Stimulated activated CD8-positive, alpha-beta memory T cell treated with anti-CD3 and anti-CD28 coated beads, Interleukin-7, amount 100 ng/mL, for 1 hour (primary cell): ENCODE measurements around the gene C2CD4D.
"Not testable (repeated sequence)": the region's sequence is repeated elsewhere in the genome, so short reads cannot be mapped to it uniquely, and the experiment has no call there.

Experiments
- DNase-seq, 2 donors: peaks; one replicate each; pipeline ENCODE4 v3.0.0-alpha.2; 2020; ENCODE audit warnings: low read depth in 2 of 2

Gene C2CD4D

DNA sequence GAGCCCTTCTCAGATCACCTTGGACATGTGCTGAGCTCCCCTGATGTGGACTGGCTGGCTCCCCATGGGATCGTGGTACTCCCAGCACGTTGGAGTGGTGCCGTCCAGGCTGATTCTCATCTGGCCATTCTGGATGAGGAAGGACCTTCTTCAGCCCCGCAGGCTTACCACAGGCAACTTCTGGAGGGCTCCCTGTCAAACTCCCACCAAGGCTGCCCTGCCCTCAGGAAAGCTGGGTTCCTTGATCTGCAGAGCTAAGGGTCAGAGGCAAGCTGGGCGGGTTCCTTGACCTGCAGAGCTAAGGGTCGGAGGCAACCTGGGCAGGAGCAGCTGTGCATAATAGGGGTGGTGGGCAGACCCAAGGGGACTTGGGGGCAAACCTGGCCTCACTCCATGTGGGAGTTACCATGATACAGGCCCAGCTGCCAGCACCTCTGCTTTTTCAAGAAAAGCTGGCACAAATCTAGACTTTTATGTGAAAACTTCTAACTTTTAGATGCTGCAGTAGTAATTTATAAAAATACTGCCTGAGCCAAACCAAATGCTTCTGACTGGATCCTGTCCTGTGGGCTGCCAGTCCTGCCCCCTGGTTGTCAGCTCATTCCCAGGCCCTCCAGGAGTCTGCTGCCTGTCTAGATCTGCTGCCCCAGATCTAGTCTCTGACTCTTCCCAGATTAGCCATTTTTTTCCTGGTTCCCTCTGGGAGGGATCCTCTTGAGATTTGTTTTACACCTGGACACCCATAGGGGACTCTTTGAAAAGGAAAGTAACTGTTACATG lies 19.5 kb upstream of the C2CD4D start:
- no peak for DNase-seq

GRCh38 chr1:151858030-151858746 lies 18.6 kb upstream of the C2CD4D start:
- DNase-seq = no peak

DNA sequence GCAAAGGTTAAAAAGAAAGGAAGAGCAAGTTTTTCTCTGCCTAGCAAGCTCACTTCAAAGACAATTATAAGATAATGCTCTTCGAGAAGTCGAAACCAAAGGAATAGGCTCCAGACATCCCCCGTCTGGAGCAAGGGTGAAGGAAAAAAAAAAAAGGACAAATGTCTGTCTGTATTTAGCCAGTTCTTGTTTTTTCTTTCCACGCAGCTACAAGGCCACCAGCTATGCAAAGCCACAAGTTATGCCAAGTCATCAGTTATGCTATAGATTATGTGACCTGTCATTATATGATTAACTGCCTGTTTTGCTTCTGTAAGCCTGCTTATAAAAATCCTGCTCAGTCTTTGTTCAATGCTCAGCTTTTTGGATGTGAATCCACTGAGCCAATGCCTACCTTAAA lies 16.3 kb upstream of the C2CD4D start:
- no peak for DNase-seq

- not testable (repeated sequence) for DNase-seq
Observed at GRCh38 chr1:151855516-151855915, 15.9 kb upstream of the C2CD4D start.

DNA sequence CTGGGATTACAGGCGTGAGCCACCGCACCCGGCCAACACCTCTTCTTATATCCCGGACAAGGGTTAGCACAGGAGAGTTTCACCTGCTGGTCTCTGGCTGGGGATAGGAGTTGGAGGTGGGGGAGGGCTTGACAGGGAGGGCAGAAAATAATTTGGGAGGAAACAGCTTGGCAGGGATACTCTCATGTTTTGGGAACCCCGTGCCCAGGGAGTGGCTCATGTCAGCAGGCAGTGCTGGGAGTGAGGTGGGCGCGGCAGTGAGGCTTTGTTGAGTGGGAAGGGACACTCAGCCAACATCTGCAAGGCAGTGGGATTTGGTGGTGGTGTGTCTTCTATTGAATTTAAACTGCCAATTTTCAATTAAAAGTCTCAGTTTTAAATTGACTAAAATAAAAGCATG lies 15.0 kb upstream of the C2CD4D start:
- DNase-seq = no peak

DNA sequence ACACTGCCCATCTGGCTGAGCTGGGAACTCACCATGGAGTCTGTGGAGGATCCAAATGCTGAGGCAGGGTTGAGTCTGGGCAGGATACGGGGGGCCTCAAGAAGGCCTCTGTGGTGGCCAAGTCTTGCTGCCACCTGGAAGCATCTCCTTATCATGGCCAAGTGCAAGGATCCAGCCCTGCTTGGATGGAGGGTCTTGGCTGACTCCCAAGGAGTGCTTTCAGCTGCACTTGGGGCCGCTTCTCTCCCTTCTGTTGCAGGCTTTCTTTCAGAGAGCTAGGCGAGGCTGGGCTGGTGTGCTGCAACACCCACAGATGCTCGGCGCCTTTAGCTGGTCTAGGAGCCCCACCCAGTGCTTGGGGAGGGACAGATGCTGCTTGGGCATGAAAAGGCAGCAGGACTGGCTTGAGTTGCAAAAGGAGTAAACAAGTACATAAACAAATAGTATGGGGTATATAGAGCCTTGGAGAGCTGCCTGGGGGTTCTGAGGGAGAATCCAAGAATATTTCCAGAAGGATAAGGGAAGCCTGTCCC lies 13.9 kb upstream of the C2CD4D start, which contains the start of gene THEM5:
Gene THEM5, minus strand, starts transcription at position 302 of the 533 bp plus-strand sequence. Its CDS starts 147 bp downstream, at position 155.
- DNase-seq = no peak

DNA sequence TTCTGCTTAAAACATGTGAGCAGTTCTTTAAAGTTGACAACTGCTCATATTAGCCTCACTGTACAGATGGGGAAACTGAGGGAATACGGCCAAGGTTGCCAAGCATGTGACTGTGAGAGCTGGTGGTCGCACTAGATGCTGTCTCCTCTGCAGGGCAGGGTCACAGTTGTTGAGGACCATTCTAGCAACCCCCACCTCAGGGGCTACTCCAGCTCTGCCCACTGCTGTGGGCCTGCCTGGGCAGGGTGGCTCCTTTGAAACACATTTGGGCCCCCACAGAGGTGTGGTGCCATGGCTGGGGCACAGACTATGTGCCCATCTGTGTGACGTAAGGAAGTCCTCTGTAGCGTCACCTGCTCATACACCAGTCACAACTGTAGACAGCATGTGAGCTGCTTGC lies 13.1 kb upstream of the C2CD4D start:
- no peak for DNase-seq

DNA sequence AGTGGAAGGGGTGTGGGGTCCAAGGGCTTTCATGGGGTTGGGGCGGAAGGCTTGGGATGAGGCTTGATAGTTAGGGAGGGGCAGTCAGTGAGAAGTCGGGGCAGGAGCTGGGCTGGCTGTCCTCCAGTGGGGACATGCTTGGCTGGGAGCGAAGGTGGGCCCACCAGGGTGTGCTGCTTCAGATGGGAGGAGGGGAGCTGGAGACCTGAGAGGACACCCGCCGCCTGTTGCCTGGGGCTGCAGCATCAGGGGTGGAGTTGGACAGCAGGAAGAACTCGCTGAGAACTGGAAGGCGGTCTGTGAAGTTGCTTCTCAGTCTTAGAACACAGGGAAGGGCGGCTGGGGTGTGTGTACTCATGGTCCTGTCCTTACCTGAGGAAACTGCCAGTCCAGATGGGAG lies 12.3 kb upstream of the C2CD4D start:
- no peak for DNase-seq

DNA sequence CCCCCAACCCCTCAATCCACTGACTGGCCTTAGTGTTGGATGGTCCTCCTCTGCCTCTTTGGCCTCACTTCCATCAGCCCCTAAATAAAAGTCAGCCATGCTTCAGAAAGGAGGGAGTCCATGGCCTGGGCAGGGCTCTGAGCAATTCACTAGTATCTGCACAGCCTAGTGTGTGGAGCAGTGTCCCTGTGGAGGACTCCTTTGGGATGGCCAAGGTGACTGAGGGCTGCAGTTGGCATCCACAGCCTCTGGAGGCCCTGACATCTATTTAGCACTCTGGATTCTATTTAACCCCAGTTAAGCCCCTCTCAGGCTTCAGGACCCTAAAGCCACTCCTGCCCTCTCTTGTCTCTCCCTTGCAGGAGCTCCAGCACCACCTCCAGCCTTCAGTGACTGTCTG lies 10.3 kb upstream of the C2CD4D start:
- no peak for DNase-seq

DNA sequence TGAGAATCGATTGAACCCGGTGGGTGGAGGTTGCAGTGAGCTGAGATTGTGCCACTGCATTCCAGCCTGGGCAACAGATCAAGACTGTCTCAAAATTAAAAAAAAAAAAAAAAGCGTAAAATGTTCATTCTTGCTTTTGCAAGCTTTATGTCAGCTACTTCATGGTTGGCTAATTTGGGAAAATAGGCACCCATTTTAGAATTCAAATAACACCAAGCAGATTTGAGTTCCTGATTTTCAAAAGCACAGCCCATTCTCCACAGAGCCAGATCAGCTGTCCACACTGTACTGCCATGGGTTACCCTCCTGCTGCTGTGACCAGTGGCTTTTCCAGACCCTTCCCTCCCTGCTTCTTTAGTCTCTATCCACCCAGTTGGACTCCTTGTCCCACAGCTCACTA lies 9.5 kb upstream of the C2CD4D start:
- no peak for DNase-seq

DNA sequence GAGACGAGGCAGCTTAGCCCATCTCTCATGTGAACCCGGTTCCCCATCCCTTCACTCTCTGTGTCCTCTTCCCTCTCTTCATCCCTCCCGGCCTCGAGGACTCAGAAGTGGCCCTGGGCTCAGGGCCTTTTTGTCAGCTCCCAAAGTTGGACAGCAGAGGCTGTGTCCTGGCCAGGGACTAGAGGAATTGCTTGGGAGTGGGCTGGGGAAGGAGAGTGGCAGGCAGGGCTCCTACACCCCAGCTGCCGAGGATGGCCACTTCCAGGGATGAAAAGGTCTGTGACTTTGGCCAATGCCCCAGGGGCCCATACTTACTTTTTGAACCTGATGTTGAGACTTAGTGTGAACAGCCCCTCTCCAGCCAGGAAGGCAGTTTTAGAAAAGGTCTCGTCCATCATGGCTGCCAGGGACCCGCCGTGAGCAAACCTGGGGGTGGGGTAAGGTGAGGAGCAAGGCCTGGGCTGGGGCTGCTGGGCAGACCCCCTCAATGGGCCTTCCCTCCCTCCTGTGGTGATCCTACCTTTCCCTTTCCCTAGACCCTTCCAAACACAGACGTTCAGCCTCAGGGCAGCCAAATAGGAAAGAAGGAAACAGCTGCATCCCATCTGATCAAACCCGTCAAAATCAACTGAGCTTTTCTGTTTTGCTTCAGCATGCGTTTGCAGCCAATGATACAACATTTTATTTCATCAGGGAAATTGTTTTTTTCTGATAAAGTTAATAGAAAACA lies 8.4 kb upstream of the C2CD4D start:
- no peak for DNase-seq

- DNase-seq = no peak
Observed at GRCh38 chr1:151846686-151847237, 7.1 kb upstream of the C2CD4D start.

DNA sequence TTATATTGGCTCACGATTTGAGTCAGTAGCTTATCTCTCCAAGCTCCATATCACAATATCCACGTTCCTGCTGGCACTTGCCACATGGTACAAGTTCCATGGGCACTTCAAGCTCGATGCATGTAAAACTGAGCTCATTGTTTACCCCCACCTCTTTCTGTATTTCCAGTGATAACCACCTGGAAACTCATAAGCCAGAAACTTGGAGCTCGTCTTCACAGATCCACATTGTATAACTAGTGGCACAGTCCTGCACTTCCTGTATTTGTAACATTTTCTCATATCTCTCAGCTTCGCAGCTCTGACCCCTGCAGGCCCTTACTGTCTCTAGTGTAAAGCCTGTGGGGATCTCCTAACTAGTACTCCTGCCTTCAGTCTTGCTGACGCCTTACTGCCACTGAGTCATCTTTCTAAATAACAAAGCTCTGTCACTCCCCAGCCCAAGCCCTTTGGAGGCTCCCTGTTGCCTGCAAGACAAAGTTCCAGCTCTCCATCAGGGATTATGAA lies 6.5 kb upstream of the C2CD4D start:
- DNase-seq = no peak

DNA sequence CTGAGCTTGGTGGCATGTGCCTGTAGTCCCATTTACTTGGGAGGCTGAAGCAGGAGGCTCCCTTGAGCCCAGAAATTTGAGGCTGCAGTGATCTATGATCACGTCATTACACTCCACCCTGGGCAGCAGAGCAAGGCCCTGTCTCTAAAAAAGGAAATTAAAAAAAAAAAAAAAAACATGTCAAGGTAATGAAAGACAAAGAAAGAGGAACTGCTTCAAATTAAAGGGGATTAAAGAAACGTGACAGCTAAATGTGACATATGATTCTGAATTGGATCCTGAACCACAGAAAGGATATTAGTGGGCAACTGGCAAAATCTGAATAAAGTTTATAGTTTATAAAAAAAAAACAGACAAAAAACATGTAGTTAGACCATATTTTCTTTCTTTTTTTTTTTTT lies 3.8 kb upstream of the C2CD4D start:
- DNase-seq = no peak

- no peak for DNase-seq
Observed at GRCh38 chr1:151841141-151841540, 1.5 kb upstream of the C2CD4D start.

DNA sequence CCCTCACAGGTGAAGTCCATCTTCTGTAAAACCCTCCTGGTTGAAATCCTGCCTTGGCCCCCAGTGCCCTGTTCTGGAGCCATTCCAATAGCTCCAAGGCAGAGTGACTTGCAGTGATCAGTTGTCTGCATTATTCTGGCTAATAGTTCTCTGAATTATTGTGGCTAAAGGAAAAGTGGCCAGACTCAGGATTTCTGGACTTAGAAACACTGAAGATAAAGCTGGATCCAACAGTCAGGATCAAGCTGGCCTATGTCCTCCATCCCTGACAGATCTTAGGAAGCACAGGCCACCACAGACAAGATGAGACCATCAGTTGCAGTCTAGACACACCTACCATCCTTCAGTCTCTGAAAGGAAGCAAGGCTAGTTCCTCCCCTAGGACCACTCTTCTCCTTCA lies 801 bp upstream of the C2CD4D start:
- DNase-seq = no peak

GRCh38 chr1:151839082-151839412 lies 573 bp downstream of the C2CD4D start:
- no peak for DNase-seq

DNA sequence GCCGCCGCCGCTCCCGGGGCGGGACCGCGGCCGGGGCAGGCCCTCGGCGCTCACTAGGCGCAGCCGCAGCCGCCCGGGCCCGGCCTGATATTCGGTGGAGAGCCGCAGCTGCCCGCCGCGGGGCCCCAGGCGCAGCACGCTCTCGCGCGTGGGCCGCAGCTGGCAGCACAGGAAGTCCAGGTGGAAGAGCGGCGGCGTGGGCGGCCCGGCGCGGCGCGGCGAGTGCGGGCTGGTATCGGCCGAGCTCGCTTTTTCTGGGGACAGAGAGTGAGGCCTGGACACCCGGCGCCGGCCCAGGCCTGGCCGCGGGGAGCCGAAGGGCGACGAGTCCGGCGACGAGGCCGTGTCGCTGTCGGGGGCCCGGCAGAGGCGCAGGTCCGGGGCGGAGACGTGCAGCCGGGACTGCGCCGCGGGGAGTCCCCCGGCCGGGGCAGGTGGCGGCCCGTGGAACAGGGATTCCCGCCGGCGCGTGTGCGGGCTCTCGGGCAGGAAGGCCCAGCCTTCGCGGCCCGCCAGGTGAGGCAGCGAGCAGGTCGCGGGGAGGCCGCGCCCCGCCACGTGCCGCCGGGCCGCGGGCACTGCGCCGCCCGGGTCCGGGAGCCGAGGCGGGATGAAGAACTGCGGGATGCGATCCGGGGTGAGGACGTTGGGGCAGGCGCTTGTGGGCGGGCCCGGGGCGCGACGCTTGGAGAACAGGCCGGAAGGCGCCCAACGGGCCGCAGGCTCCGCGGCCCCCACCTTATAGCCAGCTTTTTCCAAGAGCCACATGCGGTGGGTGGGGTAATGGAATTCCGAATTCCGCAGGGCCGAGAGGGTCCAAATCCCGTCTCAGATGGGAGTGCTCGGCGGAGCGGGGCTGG lies 1.2 kb downstream of the C2CD4D start:
- DNase-seq = no peak

DNA sequence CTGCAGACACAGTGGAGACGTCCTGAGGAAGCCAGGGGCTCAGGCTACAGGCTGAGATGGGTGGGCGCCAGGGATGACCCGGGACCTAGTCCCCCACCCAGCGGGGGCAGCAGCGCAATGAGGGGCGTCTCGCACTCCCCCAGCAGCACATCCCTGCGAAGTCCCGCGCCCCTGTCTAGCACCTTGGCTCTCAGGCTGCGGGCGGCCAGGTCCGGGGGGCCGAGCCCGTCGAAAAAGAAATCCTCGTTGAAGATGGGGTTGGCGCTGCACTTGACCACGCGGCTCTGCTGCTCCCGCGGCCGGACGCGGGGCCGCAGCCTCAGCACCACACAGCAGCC lies 1.8 kb downstream of the C2CD4D start:
- DNase-seq = no peak

DNA sequence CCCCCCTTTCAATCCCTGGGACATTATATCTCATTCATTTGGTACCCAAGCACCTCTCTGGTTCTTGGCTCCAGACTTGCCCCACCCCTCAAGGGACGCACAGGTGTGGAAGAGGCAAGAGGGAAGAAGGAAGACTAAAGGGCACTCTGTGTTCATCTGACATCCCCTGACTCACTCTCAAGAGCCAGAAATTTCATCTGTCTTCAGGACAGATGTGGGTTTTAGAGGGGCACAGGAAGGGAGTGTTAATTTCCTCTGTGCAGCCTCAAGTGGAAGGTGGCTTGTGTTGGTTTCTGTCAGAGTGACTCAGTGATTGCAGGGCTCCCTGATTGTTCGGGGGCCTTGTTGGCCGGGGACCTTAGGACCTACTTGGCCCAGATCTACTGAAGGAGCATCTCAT lies 2.4 kb downstream of the C2CD4D start:
- no peak for DNase-seq

DNA sequence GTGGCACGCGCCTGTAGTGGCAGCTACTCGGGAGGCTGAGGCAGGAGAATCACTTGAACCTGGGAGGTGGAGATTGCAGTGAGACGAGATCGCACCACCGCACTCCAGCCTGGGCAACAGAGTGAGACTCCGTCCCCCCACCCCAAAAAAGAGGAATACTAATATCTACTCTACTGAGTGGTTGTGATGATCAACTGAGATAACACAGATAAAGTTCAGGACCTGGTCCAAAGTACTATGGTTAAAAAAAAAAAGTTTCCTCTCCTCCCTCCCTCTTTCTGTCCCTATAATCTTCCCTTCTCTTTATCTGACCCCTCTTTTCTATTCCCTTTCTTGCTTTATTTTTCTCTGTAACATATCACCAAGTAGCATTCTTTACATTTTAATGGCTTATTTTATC lies 4.0 kb downstream of the C2CD4D start:
- DNase-seq = no peak
